Measurements from ENCODE around the gene GPR15LG.
"Not testable (repeated sequence)": the region's sequence is repeated elsewhere in the genome, so short reads cannot be mapped to it uniquely, and the experiment has no call there.

Gene GPR15LG

DNA sequence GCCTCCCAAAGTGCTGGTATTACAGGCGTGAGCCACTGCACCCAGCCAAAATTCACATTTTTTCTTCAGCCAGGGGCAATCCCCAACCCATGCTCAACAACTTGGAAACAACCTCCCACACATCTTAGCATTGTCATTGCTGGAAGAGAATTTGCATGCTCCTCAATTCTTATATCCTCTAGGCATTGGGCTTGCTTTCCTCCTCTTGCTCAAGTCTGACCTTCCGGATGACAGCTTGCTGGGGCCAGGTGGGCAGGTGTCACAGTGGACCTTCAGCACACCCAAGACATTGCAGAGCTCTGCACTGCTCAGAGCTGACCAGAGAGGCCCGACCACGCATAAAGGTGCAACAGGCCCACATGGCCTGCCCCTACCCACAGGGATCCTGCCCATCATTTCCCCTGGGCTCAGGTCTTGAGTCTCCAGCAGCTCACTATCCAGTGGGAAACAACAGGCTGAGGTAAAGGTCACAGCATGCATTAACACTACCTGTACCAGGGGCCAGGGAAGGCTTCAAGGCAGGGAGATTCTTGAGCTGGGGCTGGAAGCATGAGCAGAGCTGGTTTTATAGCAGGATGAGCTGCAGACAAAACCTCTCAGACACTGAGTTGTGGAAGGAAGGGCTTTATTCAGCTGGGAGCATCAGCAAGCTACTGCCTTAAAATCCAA is 6.8 kb upstream of the GPR15LG start:
- DNase-seq (ENCODE audit: low read depth), result no peak

DNA sequence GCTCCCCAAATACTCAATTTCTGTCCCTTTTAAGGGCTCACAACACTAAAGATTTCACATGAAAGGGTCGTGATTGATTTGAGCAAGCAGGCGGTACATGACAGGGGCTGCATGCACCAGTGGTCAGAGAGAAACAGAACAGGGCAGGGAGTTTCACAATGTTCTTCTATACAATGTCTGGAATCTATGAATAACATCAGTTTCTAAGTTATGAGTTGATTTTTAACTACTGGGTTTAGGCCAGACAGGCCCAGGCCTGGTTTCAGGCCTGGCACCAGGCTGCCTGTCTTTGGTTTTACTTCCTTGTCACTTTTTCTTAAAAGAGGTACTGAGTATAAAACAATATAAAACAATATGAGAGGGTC is 6.3 kb upstream of the GPR15LG start:
- not testable (repeated sequence) for DNase-seq (ENCODE audit: low read depth)

DNA sequence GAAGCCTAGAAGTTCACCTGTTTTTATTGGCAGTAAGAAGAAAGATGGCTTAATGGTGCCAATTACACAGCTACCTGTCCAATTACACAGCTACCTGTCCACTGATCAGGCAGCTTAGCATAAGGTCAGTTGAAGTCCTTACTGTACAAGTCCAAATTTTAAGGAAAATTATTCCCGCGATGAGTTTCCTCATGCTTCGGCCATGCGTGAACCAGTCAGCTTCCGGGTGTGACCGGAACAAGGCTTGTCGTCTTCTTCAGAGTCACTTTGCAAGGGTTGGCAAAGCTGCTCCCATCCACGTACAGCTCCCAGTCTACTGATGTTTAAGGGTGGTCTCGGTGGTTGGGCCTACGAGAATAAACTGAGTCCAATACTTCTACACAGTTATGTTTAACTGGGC is 5.2 kb upstream of the GPR15LG start:
- DNase-seq (ENCODE audit: low read depth), result not testable (repeated sequence)

DNA sequence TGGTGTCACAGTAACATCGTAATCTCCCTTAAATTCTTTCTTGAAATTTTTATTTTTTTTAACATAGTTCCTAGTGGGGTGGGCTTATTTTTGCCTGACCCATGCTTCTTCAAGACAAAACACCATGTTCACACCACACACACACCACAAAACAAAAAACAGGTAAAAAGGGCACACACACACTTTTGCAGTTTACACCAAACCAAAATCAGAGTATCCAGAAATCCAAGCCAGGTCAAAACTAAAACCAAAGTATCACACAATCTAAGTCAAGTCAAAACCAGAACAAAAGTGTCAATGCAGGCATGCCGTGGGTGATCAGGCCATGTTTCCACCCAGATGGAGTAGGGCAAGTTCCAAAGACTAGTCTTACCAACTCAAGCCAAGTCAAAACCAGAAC is 2.4 kb upstream of the GPR15LG start:
- DNase-seq (ENCODE audit: low read depth), result not testable (repeated sequence)

DNA sequence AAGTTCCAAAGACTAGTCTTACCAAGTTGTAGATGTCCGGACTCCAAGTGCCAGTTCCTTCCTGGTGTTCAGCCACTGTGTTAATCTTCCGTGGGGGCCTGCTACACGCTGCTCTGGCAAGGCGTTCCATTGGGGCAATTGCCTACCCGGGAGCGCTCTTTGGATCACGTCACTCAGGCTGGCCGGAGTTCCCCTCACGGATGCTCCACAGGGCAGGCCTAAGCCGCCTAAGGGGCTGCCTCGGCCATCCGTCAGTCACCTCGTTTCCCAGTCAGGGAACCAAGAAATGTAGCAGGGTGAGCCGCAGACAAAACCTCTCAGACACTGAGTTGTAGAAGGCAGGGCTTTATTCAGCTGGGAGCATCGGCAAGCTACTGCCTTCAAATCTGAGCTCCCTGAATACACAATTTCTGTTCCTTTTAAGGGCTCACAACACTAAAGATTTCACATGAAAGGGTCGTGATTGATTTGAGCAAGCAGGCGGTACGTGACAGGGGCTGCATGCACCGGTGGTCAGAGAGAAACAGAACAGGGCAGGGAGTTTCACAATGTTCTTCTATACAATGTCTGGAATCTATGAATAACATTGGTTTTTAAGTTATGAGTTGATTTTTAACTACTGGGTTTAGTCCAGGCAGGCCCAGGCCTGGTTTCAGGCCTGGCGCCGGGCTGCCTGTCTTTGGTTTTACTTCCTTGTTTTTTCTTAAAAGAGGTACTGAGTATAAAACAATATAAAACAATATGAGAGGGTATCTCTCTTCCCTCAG is 1.7 kb upstream of the GPR15LG start:
- not testable (repeated sequence) for DNase-seq (ENCODE audit: low read depth)

DNA sequence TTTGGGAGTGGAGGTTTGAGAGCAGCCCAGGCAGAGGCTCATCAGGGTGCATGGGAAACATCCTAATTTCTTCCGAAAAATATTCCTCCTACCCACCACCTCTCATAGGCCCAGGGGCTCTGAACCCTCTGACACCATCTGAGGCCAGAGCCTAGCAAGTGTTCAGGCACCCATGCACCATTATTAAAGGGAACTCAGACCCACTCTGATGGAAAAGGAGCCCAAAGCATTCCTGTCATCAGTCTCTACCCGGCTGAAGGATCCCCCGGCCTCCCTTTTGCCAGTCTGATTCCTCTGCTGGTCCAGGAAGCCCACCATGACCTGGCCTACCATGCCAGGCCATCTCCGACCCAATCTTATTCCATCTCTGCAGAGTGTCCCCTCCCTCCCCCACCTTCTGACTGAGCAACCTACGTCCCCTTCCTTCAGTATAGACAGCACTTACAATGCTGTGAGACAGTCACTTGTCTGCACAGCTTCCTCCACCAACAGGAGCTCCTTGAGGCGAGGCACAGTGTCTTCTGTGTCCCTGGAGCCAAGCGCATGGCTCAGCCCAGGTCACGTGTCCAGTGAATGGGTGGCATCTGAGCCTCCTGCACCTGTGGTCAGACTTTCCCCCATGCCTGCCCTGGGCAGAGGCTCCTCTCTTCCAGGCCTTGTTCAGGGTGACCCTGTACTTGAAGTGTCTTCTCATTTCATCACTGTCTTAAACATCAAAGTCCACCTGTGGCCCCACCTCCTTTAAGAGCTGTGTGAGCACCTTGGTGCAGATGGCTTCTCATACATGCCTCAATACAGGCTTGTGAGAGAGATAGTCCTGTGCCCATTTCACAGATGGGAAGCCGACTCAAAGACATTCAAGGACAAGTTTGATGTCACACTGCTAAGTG is 889 bp upstream of the GPR15LG start:
- DNase-seq (ENCODE audit: low read depth), result no peak

DNA sequence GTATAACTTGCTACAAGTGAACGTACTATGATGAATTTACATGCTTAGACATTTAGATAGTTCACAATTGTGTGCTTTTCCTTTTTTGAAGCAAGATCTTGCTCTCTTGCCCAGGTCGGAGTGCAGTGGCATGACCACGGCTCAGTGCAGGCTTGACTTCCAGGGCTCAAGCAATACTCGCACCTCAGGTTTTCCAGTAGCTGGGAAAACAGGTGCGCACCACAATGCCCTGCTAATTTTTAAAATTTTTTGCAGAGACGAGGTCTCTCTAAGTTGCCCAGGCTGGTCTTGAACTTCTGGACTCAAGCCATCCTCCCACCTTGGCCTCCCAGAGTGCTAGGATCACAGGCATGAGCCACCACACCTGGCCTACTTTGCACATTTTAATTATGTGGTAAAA is 1.8 kb downstream of the GPR15LG start:
- no peak for DNase-seq (ENCODE audit: low read depth)

DNA sequence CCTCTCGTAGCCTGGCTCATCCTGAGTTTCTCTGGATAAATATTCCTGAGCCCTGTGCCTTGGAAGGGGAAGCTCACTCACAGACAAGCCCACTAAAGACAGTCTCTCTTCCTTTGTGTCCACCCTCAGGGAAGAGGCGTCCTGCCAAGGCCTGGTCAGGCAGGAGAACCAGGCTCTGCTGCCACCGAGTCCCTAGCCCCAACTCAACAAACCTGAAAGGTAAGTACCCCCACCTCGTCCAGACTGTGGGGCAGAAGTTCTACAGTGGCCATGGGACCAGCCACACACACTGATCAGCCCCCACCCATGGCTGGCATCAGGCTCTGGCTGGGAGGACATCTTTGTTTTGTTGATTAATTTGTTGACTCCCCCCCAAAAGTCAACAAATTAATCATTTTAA is 2.8 kb downstream of the GPR15LG start:
- no peak for DNase-seq (ENCODE audit: low read depth)

DNA sequence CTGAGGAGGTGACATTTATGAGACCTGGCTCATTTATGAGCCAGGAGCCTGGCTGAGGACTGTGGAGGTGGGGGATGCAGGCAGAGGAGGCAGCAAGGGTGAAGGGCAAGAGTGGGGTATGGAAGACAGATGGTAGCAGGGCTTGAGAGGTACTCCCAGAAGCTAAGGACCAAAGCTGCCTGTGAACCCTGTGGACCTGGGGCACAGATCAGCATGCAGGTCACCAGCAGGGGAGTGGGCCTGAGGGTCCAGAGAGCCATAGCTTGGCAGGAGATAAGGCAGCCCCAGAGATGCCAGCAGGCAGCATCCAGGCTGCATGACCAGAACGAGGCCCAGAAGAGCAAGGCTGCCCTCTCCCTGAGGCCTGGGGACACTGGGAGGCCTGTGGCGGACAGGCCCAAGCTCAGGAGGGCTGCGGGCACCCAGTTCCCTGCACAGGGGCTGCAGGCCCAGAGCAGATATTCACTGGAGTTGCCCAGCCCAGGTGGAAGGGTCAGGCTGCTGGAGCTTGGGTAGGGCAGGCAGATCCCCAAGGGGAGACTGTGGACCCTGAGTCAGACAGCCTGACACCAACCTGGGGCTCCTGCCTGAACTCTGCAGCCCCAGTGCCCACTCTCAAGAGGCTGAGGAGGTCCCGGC is 3.4 kb downstream of the GPR15LG start:
- no peak for DNase-seq (ENCODE audit: low read depth)

DNA sequence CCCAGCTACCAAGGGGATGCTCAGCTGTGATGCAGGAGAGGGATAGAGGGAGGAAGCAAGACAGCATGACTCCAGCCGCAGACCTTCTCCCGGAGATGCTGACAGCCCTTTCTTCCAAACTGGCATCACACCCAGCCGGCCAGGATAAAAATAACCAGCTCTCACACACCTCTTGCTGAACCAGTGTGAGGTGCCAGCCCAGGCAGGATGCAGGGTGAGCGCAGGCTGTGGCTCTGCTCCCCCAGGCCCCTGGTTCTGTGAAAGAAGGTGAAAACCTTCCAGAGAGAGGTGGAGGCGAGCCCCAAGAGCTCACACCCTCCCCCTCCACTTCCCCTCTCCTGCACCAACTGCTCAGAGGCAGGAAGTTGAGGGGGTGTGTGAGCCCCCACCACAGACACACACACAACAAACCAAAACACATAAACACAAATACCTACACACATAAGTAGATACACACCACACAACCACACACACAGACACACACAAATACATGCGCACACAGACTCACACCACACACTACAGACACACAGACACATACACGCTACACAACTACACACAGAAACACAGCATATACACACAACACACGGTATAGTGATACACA is 4.0 kb downstream of the GPR15LG start:
- DNase-seq (ENCODE audit: low read depth), result peak; percentile 15

DNA sequence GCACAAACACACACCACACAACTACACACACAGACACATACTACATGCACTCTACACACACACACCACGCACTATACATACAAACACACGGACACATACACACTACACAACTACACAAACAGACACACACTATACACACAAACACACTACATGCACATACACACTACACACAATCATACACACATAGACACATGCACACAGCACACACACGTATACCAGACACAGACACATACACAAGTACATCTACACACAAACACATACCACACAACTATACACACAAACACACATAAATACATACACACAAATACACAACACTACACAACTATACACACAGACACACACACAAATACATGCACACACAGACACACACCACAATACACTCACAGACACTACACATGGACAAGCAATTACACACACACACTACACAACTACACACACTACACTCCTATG is 4.6 kb downstream of the GPR15LG start:
- DNase-seq (ENCODE audit: low read depth), result no peak

DNA sequence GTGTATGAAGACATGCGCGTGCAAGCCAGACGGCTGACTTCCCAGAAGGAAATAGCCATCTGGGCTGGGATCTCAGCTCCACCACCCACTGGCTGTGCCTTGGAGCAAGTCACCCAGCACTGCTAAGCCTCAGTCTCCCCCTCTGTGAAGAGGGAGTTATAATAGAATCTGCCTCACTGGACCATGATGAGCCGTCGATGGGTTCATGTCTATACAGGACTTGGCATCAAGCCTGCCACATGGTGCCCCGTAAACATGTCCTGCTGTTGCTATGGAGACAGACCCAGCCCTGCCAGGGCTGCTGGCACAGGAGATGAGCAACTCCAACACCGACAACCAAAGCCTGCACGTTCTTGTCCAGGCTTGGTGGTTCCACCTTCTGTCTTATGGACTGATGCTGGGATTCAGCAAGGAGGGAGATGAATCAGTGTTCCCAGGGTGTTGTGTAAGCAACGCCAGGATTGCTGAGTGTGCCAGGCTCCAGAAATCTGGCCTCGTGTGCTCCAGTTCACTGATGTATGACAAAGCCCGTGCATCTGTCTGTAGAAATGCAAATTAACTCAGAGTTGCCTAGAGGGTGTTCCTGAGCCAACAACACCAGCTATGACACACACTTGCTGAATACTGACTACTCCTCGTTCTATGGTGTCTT is 5.6 kb downstream of the GPR15LG start:
- DNase-seq (ENCODE audit: low read depth), result no peak

DNA sequence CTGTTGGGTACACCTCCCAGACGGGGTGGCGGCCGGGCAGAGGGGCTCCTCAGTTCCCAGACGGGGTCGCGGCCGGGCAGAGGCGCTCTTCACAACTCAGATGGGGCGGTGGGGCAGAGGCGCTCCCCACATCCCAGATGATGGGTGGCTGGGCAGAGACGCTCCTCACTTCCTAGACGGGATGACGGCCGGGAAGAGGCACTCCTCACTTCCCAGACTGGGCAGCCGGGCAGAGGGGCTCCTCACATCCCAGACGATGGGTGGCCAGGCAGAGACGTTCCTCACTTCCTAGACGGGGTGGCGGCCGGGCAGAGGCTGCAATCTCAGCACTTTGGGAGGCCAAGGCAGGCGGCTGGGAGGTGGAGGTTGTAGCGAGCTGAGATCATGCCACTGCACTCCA is 6.8 kb downstream of the GPR15LG start:
- not testable (repeated sequence) for DNase-seq (ENCODE audit: low read depth)

DNA sequence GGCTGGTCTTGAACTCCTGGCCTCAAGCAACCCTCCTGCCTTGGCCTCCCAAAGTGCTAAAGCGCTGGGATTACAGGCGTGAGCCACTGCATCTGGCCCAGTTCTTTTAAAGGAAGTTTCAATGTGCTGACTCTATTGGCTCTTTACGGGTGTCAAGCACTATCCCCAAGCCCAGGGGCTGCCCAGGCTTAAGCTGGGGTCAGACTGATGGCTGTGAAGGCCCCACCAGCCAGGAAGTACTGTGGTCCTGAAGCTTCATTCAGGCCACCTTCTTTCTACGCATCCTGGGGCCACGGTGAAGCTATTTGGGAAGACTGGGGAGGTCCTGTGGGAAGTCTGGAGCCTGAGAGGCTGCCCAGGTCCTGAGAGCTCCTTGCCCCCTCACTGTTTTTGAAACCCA is 8.0 kb downstream of the GPR15LG start:
- DNase-seq (ENCODE audit: low read depth), result no peak

DNA sequence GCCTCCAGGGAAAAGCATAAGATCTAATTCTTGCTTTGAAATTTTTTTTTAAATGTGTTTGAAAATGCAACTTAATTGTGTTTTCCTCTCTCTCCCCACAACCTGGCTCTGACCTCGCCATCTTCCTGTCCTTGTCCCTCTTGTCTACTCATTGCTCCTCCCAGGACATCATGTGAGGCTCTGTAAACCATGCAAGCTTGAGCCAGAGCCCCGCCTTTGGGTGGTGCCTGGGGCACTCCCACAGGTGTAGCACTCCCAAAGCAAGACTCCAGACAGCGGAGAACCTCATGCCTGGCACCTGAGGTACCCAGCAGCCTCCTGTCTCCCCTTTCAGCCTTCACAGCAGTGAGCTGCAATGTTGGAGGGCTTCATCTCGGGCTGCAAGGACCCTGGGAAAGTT is 10.9 kb downstream of the GPR15LG start:
- DNase-seq (ENCODE audit: low read depth), result no peak

DNA sequence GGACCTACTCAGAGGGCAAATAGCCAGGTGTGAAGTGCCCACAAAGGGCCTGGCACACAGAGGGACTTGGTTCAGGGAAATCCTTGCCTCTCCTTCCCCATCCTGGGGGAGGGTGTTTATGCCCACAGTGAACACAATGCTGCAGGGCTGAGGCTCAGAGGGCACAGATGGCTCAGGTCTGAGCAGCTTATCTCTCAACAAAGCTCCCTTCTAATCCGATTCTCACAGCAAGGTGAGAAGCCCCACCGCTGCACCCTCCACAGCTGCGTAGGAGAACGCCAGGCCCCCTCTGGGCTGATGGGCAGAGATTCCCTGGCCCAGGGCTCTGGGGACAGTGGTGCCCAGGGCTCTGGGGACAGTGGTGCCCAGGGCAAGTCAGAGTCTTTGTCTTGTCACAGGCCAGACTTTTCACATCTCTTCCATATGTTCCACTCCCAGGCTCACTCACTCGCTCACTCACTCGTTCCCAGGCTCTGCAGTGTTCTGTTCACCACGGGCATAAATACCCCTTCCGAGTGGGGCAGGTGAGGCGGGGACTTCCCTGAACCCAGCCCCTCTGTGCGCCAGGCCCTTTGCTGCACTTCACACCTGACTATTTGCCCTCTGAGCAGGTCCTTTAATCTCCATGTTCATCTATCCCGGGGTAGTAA is 12.1 kb downstream of the GPR15LG start:
- DNase-seq (ENCODE audit: low read depth), result no peak

DNA sequence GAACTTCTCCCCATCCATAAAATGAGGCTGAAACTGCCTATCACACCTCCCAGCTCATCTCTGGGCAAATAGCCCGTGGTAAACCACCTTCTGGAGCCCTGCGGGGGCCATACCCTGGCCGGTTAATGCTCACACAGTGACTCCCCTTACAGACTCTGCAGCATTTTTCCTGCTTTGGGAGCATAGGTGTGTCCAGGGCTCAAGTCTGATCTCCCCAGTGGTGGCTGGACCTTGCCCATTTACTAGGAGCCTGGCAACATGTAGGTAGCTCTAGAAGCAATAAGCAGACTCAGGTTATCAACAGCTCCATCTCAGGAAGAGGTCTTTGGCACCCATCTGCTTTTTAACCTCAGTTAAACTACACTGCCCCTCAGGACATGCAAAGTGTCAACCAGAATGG is 15.2 kb downstream of the GPR15LG start:
- no peak for DNase-seq (ENCODE audit: low read depth)

DNA sequence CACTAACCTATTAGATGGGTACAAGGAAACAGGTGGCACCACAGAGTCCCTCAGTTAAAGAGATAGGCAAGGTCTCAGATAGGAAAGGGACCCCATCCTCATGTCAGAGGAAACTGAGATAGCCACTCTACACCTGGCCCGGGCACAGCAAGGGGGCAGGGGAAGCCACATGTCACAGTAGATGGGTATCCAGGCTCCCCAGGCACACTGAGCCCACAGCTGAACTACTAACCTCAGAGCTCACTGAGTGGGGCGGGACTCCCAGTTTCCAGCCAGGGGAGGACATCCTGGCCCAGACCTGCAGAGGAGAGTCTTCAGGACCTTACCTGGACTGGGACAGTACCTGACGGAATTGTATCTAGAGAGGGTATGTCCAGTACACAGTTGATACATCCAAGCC is 17.0 kb downstream of the GPR15LG start:
- no peak for DNase-seq (ENCODE audit: low read depth)

DNA sequence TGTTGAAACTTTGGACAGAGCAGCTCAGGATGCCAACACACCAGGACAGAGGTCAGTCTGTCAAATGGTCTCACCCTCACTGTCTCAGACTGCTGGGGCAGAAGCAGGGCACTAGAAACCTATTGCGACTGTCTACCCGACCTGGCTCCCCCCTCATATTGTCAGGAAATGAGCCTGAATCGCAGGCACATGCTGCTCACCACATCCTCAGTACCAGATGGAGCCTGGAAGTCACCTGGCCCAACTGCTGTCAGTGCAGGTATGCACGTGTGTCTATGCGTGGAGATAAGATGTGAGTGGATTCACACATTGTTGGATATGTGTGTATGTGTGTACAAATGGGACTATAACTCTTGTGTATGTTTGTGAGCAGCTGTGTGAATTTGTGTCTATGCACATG is 17.5 kb downstream of the GPR15LG start:
- DNase-seq (ENCODE audit: low read depth), result no peak

DNA sequence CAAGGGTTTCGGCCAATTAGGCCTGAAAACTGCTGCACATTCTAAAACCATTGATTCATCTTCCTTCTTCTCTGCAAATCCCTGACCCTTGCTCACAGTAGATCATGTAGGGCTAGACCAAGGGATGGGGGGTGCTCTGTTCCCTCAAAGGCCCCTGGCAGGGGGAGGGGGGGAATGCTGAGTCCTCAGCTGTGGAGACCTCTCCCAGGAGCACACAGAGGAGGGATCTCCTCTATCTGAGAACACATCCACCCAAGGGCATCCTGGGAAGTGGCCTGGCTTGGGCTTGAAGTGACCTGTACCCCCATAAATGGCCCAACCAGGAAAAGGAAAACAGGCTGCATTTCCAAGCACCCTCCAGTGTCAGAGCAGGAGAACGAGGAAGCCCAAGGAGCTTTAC is 19.7 kb downstream of the GPR15LG start:
- DNase-seq (ENCODE audit: low read depth), result no peak
